Endodermal cell (in vitro differentiated cells): ENCODE results near the gene ZNF337. TPM values are rescaled to one million over a fixed set of nuclear protein-coding genes. Genes with fewer than 3 reads are reported as not detected.
"Not testable (repeated sequence)": the region's sequence is repeated elsewhere in the genome, so short reads cannot be mapped to it uniquely, and the experiment has no call there.

Source experiments
- DNase-seq: peaks from one replicate; pipeline ENCODE4 v3.0.0-alpha.2; 2017
- H3K27ac ChIP-seq: 2 replicates; pipeline ENCODE4 v1.5.1; 2013; ENCODE audit warnings: mild to moderate bottlenecking, low read depth, low read length, moderate library complexity
- H3K27me3 ChIP-seq: 2 replicates; pipeline ENCODE4 v1.6.1; 2013; ENCODE audit warnings: mild to moderate bottlenecking, low read length, moderate library complexity; ENCODE audit not compliant: insufficient read depth, control insufficient read depth, poor library complexity, severe bottlenecking
- H3K36me3 ChIP-seq: 2 replicates; pipeline ENCODE4 v1.7.0; 2013; ENCODE audit warnings: mild to moderate bottlenecking, low read length, moderate library complexity; ENCODE audit not compliant: control insufficient read depth, insufficient read depth
- H3K4me1 ChIP-seq: one replicate; pipeline ENCODE4 v1.7.0; 2013; ENCODE audit warnings: low read length; ENCODE audit not compliant: control insufficient read depth, insufficient read depth
- H3K4me3 ChIP-seq: 2 replicates; pipeline ENCODE4 v1.5.1; 2013; ENCODE audit warnings: mild to moderate bottlenecking, low read length, moderate library complexity
- H3K9ac ChIP-seq: 2 replicates; pipeline ENCODE4 v1.6.1; 2013; ENCODE audit warnings: mild to moderate bottlenecking, low read length, moderate library complexity; ENCODE audit not compliant: poor library complexity, severe bottlenecking; ENCODE audit errors: extremely low read depth
- H3K9me3 ChIP-seq: 2 replicates; pipeline ENCODE4 v1.6.1; 2013; ENCODE audit warnings: mild to moderate bottlenecking, low read length, moderate library complexity; ENCODE audit not compliant: control insufficient read depth
- H3K27ac Mint-ChIP-seq: 2 replicates; pipeline ENCODE4 v1.8.0; 2020; ENCODE audit warnings: mixed read lengths
- H3K27me3 Mint-ChIP-seq: 2 replicates; pipeline ENCODE4 v1.8.0; 2021; ENCODE audit warnings: mild to moderate bottlenecking, mixed read lengths; ENCODE audit not compliant: insufficient read depth
- H3K36me3 Mint-ChIP-seq: 2 replicates; pipeline ENCODE4 v1.8.0; 2020; ENCODE audit warnings: low read depth, mixed read lengths
- H3K4me1 Mint-ChIP-seq: 2 replicates; pipeline ENCODE4 v1.8.0; 2020; ENCODE audit warnings: mixed read lengths
- H3K4me3 Mint-ChIP-seq: 2 replicates; pipeline ENCODE4 v1.8.0; 2020; ENCODE audit warnings: mild to moderate bottlenecking, moderate library complexity, mixed read lengths
- H3K9me3 Mint-ChIP-seq: 2 replicates; pipeline ENCODE4 v1.8.0; 2020; ENCODE audit warnings: mild to moderate bottlenecking, mixed read lengths
- WGBS, 2 experiments: methylation state at CpG; one replicate each; pipeline versions ENCODE4 v1.1.5 to v1.1.7; 2013; ENCODE audit warnings: missing lambda C conversion rate in 2 of 2, mixed read lengths in 1 of 2; ENCODE audit not compliant: insufficient coverage in 1 of 2, insufficient read length in 1 of 2; 5-methylcytosine and 5-hydroxymethylcytosine counted together
- total RNA-seq, 2 donors: library from RNA; stranded (reverse); fragmentation: NEBNext Ultra II Directional in 1 of 2; extraction: Animal tissue kit (Norgen Biotek cat#: 25700) in 1 of 2; gene quantifications; 2 replicates in 1 of 2; 3 replicates in 1 of 2; pipeline ENCODE4 v1.2.1, GENCODE V29; 2021
- TF ChIP-seq, protein P1 (sequence below): fragments of 200-600 bp; sonication (generic); conservative IDR thresholded peaks from 2 replicates; pipeline ENCODE4 v1.5.0; 2021; ENCODE audit warnings: antibody characterized with exemption, mild to moderate bottlenecking

ZNF337 gene
- total RNA-seq, 2 donors from 2014 or later, result 14.2 to 14.5 TPM

DNA sequence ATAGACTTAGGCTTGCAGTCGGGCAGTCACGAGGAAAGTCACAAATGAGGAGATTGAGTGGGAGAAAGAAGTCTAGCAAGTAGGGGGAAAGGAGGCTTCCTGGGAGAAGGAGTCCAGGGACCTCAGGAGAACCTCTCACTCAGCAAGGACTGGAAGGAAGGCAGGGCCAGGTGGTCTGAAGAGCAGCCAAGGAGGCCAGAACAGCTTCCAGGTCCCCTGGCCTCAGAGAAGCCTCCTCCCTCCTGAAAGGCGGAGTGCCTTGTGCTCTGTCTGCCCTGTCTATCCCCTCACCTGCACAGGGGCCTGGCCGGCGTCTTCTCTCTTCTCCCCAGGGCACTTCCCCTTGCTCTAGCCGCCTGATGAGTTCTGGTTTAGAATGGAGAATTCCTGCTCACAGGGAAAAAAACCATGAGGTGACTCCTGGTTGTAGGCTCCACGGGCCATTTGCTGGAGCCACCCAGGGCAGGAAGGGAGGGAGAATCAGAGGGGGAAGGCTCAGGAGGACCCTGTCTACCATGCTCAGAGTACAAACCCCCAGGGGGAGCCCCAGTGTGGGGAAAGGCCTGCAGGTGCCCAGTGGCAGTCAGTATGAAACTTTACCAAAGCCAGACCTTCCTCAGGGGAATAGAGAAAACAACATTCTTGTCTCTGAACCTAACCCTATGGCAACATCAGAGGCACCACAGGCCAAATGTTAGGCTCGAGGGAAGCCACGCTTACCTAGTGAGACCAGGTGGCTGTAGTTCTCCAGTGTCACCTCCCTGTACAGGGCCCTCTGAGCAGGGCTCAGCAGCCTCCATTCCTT lies 11.2 kb downstream of the ZNF337 start:
- TF ChIP-seq, protein P1, sequence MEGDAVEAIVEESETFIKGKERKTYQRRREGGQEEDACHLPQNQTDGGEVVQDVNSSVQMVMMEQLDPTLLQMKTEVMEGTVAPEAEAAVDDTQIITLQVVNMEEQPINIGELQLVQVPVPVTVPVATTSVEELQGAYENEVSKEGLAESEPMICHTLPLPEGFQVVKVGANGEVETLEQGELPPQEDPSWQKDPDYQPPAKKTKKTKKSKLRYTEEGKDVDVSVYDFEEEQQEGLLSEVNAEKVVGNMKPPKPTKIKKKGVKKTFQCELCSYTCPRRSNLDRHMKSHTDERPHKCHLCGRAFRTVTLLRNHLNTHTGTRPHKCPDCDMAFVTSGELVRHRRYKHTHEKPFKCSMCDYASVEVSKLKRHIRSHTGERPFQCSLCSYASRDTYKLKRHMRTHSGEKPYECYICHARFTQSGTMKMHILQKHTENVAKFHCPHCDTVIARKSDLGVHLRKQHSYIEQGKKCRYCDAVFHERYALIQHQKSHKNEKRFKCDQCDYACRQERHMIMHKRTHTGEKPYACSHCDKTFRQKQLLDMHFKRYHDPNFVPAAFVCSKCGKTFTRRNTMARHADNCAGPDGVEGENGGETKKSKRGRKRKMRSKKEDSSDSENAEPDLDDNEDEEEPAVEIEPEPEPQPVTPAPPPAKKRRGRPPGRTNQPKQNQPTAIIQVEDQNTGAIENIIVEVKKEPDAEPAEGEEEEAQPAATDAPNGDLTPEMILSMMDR, result peak; percentile 48
- DNase-seq, result peak; percentile 65
- H3K4me1 Mint-ChIP-seq, result peaks cover 3% of the 10 kb centered on the region

GRCh38 chr20:25683826-25684225 lies 12.8 kb downstream of the ZNF337 start:
- not testable (repeated sequence) for DNase-seq, H3K4me3 ChIP-seq, H3K4me1 ChIP-seq, H3K4me1 Mint-ChIP-seq, H3K27me3 ChIP-seq, H3K9ac ChIP-seq, H3K27ac ChIP-seq, H3K9me3 Mint-ChIP-seq, H3K27ac Mint-ChIP-seq, H3K27me3 Mint-ChIP-seq, H3K4me3 Mint-ChIP-seq, H3K9me3 ChIP-seq
- peaks cover 20% of the 10 kb centered on the region for H3K36me3 ChIP-seq
- H3K36me3 Mint-ChIP-seq, result peaks cover 40% of the 10 kb centered on the region
- 83% methylated on average over 1 of the region's 3 CpGs; no CpG with 5 or more reads in 1 of the 2 experiments for WGBS, 2 experiments

More for the DNA sequence above, 11.2 kb downstream of the ZNF337 start:
- peak overlapping the region; percentile 67 for H3K27ac Mint-ChIP-seq
- H3K9me3 Mint-ChIP-seq, result peaks cover 9% of the 10 kb centered on the region
- Histone ChIP-seq H3K9ac (no peak overlapping the region), H3K36me3 (peaks cover 17% of the 10 kb centered on the region), H3K27me3 (no peaks in the 10 kb centered on the region), H3K9me3 (no peaks in the 10 kb centered on the region), H3K4me1 (peaks cover 3% of the 10 kb centered on the region), H3K4me3 (no peak overlapping the region), H3K27ac (no peak overlapping the region)
- no peak overlapping the region for H3K4me3 Mint-ChIP-seq
- WGBS, 2 experiments, result 90 to 98% methylated on average over 4 to 9 of the region's 9 CpGs
- peaks cover 39% of the 10 kb centered on the region for H3K36me3 Mint-ChIP-seq
- no peaks in the 10 kb centered on the region for H3K27me3 Mint-ChIP-seq

- no peak overlapping the region for H3K4me3 Mint-ChIP-seq
- H3K36me3 ChIP-seq, result peaks cover 27% of the 10 kb centered on the region
- H3K27ac Mint-ChIP-seq, result no peak overlapping the region
- no peaks in the 10 kb centered on the region for H3K9me3 ChIP-seq
- whole genome bisulfite sequencing, 2 experiments, result 84% methylated on average over 2 of the region's 2 CpGs; no CpG with 5 or more reads in 1 of the 2 experiments
- H3K27me3 ChIP-seq, result no peaks in the 10 kb centered on the region
- peaks cover 3% of the 10 kb centered on the region for H3K4me1 ChIP-seq
- TF ChIP-seq, protein P1, result no peak
- no peak overlapping the region for H3K4me3 ChIP-seq
- H3K27ac ChIP-seq, result no peak overlapping the region
- peaks cover 9% of the 10 kb centered on the region for H3K9me3 Mint-ChIP-seq
- H3K9ac ChIP-seq, result no peak overlapping the region
- peaks cover 48% of the 10 kb centered on the region for H3K36me3 Mint-ChIP-seq
- H3K4me1 Mint-ChIP-seq, result peaks cover 3% of the 10 kb centered on the region
- no peak for DNase-seq
- no peaks in the 10 kb centered on the region for H3K27me3 Mint-ChIP-seq
Measured at GRCh38 chr20:25683050-25683449, 13.6 kb downstream of the ZNF337 start.
